Activated T-cell treated with anti-CD3 and anti-CD28 coated beads for 24 hours (primary cell): ENCODE results near the gene LGR6.
"Not testable (repeated sequence)": the region's sequence is repeated elsewhere in the genome, so short reads cannot be mapped to it uniquely, and the experiment has no call there.

ENCODE experiments used
- DNase-seq: peaks from one replicate; pipeline ENCODE4 v3.0.0-alpha.2; 2020; ENCODE audit warnings: low read depth

LGR6 gene

DNA sequence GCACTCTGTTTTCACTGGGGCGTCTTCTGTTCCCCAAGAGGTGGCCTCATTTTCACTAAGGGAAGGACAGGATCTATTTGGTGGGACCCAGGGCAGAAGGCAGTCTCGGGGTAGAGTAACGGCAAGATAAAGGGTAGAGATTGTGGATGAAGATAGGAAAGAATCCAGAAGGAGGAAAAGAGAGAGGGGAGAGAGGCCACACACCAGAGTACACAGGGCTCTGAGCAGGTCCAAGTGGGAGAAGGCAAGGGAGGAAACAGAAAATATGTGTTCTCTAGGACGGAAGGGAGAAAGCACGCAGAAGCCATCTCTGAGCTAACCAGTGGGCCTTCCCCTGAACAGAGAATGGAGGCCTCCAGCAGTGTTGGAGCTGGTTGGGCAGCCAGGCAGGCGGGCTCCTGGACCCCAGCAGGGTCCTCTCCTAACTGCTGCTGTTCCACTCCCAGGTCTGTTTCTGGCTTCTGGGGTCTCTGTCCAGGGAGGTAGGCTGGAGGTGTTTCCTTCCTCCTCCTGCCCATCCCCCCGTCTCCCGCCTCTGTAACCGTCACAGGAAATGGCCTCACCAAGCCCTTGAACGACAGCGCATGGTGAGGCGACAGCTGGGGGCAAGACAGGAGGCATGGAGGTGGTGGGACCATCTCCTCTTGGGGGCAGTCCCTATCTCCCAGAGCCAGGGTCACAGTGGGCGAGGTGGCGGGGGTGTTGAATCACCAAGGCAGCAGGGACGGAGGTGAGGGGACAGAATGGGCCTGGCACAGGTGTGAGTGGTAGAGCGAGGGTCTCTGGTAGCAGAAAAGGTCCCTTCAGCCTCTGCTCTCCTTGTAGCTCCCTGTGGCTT, 33.8 kb upstream of the LGR6 start:
- DNase-seq = peak; percentile 67

DNA sequence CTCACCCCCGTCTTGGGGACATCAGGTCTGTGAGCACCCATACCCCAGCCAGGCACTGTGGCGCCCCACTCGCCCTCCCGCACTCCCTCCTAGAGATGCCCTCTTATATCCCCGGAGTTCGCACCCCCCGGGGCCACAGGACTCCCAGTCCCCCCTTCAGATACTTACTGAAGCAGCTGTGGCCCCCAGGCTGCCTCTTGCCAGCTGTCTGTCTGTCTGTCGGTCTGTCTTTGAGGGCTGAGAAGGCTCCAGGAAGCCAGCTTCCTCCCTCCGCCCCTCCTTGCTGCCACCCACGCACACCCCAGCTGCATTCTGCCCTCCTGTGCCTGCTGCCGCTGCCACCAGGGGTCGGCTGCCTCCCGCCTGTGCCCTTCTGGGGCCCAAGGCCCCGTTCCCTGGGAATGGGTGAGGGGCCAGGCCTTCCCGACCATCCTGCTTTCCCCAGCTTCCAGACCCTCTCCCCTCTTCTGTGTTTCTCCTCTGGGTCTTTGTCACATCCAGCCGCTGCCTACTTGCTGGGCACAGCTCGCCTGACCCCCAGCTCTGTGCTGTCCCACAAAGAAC, 33.1 kb upstream of the LGR6 start, which contains the start of gene PTPN7:
TSS of gene PTPN7 (minus strand) at position 226 of the 564 bp plus-strand sequence. CDS start 1,200 bp downstream, outside the sequence.
- peak; percentile 79 for DNase-seq

- DNase-seq = no peak
Observed at GRCh38 chr1:202161151-202162046, 32.2 kb upstream of the LGR6 start.

GRCh38 chr1:202162047-202162417, 31.6 kb upstream of the LGR6 start:
- DNase-seq = no peak

GRCh38 chr1:202162418-202163280, 30.9 kb upstream of the LGR6 start:
- DNase-seq = no peak

DNA sequence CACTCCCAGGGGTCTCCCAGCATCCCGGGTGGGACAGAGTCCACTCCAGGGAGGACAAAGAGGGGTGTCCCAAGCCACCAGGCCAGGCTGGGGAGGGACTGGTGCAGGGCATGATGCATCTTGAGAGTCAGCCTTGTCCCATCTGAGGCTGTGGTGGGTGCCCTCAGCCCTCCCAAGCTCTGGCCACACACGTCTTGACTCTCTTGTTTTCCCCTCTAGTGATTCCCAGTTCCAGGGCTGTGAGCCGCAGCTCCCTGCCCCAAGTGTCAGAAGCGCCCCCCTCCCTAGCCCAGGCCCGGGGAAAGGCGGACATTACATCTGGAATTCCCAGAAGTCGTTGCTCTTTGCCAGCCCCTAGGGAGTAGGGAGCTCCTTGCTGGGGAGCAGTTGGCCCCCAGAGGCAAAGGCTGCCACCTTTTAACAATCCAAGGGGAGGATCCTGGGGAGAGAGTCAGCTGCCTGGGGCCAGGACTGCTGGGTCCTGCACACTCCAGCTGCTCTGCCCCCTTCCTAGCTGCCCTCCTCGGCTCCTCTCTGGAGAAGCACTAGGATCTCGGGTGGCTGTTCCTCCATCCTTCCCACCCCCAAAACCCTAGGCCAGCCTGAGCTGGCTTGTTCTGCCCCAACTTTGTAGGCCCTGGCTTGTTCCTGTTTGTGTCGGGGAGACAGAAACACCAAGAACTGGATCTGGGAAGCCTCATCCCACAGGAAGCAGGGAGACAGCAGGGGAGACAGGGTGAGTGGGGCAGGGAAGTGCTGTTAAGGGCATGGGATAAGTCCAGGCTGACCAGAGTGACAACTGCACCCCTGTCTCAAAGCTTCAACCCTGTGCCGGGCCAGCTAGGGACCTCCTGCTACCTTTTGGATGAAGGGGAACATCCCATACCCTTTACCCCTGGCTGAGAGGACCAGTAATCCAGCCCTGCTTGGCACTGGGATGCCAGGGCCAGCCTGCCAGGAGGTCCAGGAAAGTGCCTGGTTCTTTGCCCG, 30.0 kb upstream of the LGR6 start:
- no peak for DNase-seq

- no peak for DNase-seq
Observed at GRCh38 chr1:202164271-202165037, 29.1 kb upstream of the LGR6 start.

DNA sequence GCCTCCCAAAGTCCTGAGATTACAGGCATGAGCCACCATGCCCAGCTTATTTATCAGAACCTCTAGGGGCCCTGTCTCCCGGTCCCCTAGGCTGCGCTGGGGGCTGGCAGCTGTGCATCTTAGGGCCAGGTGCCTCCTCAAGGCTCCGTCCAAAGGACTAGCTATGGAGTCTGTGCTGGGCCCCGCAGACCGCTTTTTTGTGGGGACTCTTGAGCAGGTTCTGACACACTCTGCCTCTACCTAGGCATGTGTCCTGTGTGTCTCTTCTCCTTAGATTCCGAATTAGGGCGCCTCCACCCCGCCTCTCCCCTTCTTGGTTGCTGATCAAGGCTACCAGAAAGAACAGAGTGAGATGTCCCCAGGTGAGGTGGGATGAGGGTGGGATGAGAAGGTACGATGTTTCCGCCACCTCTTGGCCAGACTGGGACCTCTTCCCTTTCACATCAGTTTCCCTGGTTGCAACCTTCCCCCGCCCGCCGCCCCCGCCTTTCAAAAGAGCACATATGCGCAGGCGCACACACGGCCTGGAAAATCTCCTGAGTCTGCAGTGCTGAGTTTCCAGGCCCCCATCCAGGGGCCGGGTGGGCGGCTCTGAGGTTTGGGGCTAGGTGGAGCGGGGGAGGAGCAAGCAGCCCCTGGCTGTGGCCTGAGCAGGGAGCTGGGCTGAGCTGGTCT, 28.2 kb upstream of the LGR6 start:
- no peak for DNase-seq

DNA sequence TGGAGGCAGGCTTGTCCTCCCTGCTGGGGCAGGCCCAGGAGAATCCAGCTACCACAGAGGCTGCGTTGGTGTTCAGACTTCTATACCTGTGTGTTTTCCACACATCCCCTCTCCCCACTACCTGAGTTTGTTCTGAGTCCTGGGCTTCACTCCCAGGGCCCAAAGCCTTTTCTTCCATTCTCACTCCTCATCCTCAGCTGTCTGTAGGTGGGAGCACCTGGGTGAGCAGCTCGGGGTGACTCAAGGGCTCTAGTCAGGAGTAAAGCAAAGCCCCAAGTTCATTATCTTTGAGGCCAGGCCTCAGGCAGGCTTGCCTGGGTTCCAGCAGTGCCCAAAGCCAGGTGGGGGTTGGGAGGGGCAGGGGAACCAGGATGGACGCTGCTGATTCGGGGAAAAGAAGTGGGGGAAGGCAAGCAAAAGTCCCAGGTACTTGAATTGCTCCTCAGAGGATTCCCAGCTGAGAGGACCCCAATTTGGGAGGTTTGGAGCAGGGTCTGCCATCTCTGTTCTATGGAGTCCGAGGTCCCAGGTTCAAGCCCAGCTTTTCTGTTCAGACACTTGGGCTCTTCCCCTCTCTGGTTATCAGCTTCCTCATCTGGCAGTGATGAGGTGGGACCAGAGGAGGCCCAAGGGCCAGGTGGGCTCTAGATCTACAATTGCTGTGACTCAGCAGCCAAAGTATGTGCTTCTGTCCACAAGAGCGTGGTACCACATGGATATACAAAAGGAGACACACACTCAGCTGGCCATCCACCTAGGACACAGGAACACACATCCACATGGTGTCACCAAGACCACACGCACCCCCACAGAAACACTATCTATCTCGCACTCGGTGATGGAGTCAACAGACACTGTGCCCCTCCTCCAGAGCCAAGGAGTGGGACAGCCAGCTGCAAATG, 27.4 kb upstream of the LGR6 start:
- DNase-seq = no peak

DNA sequence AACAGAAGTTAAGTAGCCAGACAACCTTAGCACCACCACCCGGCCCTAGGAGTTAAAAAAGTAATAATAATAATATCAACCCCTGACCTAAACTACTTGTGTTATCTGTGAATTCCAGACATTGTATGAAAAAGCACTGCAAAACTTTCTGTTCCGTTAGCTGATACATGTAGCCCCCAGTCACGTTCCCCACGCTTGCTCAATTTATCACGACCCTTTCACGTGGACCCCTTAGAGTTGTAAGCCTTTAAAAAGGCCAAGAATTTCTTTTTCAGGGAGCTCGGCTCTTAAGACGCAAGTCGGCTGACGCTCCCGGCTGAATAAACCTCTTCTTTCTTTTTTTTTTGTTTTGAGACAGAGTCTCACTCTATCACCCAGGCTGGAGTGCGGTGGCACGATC, 26.5 kb upstream of the LGR6 start:
- not testable (repeated sequence) for DNase-seq

DNA sequence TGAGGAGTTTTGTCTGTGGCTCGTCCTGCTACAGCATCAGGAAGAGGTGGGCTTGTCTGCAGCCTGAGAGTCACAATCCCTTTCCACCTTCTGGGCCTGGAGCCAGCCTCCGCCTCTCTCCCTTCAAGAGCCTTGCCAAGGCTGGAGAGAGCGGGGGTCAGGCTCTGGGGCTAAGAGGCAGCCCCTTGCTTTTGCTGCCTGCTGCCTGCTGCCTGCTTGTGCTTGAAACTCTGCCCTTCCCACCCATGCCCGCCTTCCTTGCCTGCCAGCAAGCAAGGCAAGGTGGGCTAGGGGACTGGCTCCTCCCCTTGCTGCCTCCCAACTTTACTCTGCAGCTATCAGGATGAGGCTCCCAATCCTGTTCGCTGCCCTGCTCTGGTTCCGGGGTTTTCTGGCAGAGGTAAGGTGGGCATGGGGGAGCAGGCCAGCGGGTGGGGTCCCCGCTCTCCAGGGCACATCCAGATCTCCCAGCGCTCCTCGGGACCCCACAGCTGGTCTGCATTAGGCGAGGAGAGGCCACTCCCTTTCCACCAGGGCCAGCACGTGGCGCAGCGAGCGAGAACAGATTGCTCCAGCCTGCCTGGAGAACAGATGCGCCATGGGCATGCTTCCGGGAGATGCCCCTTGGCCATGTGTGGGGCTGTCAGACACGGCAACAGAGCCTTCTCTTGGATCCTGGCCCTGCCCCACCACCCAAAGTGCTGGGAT, 25.7 kb upstream of the LGR6 start:
- no peak for DNase-seq

GRCh38 chr1:202168861-202169260, 24.7 kb upstream of the LGR6 start:
- DNase-seq = no peak

DNA sequence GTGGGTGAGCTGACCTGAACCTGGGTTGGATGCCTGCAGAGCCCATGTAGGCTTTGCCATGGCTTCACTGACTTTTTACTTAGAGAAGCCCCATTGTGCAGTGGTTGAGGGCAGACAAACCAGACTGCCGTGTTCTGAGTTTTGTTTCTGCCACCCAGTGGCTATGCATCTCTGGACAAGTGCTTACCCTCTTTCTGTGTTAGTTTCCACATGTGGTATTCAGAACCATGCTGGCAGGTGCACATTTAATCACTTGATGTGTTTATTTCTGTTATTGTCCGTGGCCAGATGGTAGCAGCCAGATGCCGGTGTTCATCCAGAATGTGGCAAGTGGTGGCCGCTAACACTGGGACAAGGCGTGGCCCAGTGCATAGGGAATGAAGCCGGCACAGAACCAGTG, 22.9 kb upstream of the LGR6 start:
- no peak for DNase-seq

DNA sequence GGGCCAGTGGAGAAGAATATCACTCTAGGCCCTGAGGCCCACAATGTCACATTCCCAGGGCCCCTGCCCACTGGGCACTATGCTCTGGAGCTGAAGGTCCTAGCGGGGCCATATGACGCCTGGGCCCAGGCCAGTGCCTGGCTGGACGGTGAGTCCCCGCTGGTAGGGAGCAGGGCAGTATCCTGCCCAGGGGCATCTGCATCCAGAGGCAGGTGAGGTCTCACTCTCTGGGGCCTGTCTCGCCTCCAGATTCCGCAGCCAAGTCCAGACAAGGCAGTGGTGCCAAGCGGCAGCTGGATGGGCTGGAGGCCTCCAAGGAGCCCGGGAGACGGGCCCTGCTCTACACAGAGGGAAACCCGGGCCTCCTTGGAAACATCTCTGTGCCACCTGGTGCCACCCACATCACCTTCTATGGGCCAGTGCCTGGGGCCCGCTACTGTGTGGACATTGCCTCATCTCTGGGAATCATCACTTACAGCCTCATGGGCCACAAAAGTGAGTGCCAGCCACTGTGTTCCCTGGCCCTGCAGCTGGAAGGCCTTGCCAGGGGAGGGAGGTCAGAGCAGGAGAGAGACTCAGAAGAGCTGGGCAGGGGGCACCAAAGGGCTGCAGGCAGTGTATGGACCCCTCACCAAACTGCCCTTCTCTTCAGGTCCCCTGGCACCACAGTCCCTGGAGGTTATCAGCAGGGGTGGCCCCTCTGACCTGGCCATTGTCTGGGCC, 22.1 kb upstream of the LGR6 start:
- no peak for DNase-seq

DNA sequence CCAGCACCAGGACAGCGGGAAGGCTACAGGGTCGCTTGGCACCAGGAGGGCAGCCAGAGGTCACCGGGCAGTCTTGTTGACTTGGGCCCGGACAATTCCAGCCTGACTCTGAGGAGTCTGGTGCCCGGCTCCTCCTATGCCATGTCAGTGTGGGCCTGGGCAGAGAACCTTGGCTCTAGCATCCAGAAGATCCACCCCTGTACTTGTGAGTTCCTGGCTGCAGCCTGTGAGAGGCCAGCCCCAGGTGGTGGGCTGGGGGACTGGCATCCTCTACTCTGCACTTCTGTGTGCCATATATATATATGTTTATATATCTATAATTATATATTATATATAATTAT, 21.6 kb upstream of the LGR6 start:
- DNase-seq = no peak

DNA sequence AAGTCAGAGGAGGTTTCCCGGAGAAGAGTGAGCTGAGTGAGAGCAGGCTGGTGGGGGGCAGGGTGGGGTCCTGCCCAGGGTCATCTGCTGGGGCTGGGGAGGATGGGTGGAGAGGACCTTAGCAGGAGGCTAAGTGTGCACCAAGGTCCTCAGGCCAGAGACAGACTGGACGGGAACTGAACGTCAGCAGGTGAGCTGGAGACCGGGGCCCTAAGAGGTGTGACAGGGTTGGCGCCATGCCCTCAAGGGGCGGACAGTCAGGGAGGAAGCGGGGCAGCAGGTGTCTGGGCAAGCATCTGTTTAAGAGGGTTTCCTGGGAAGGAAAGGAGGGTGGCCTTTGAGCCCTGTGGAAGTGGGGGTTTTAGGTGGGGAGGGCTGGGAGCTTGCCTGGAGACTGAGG, 19.6 kb upstream of the LGR6 start:
- DNase-seq = no peak
